Measurements from ENCODE around the gene DARS2.

DNA sequence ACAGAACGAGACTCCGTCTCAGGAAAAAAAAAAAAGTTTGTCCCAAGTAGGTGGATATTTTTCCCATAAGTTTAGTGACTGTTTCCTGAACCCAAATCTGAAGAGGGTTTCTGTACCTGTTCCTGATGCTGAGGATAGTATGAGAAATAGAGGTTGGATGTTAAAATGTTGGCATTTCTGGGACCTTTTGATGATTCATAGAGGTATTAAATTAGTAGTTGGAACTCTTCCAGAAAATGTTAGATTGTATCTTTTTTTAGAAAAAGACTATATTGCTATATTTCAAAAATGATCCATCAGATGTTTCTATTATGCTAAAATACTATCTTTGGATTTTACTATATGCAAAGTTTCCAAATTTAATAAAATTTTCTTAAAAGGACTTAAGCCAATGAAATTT is 3.1 kb downstream of the DARS2 start:
- TF ChIP-seq, protein P1, sequence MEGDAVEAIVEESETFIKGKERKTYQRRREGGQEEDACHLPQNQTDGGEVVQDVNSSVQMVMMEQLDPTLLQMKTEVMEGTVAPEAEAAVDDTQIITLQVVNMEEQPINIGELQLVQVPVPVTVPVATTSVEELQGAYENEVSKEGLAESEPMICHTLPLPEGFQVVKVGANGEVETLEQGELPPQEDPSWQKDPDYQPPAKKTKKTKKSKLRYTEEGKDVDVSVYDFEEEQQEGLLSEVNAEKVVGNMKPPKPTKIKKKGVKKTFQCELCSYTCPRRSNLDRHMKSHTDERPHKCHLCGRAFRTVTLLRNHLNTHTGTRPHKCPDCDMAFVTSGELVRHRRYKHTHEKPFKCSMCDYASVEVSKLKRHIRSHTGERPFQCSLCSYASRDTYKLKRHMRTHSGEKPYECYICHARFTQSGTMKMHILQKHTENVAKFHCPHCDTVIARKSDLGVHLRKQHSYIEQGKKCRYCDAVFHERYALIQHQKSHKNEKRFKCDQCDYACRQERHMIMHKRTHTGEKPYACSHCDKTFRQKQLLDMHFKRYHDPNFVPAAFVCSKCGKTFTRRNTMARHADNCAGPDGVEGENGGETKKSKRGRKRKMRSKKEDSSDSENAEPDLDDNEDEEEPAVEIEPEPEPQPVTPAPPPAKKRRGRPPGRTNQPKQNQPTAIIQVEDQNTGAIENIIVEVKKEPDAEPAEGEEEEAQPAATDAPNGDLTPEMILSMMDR (IDR thresholded peaks at IDR 0.05; ENCODE audit: poor library complexity, severe bottlenecking): no peak
- TF ChIP-seq POLR2AphosphoS5 (IDR thresholded peaks at IDR 0.05) (no peak), RAD21 (conservative IDR thresholded peaks at IDR 0.05) (no peak)

Measured in neural cell (in vitro differentiated cells).